Fibroblast of lung (primary cell): Measurements from ENCODE around the gene CAST.

Experiments used
- CTCF ChIP-seq, 2 donors: IDR thresholded peaks in 1 of 2; conservative IDR thresholded peaks in 1 of 2; 1 replicate in 1 of 2; 2 replicates in 1 of 2; pipeline ENCODE4 v1.5.1; 2011 to 2012; ENCODE audit warnings: low read length in 2 of 2, control low read depth in 1 of 2, inconsistent platforms in 1 of 2, low read depth in 1 of 2, mild to moderate bottlenecking in 1 of 2
- EZH2 ChIP-seq: IDR thresholded peaks from 2 replicates; pipeline ENCODE4 v1.5.1; 2012; ENCODE audit warnings: low read length, control low read depth, mild to moderate bottlenecking; ENCODE audit errors: missing control alignments

- TF ChIP-seq EZH2 (no peak), CTCF (conservative IDR thresholded peaks at IDR 0.05 in 1 of 2, IDR thresholded peaks at IDR 0.05 in 1 of 2; ENCODE audit: low read depth in 1 of 2, low read length in 2 of 2) (no peak)
Observed at GRCh38 chr5:96772542-96772941, 110.4 kb downstream of the CAST start.
